Neural crest cell (in vitro differentiated cells): ENCODE measurements around the gene PNCK. TPM values are rescaled to one million over a fixed set of nuclear protein-coding genes. Genes with fewer than 3 reads are reported as not detected.

Experiments used
- DNase-seq: peaks from one replicate; pipeline ENCODE4 v3.0.0; 2021; ENCODE audit warnings: low read depth, mixed read lengths, low spot score
- H3K27ac Mint-ChIP-seq: one replicate; pipeline ENCODE4 v1.8.0; 2021; ENCODE audit warnings: mild to moderate bottlenecking, mixed read lengths; ENCODE audit not compliant: unreplicated experiment
- H3K27me3 Mint-ChIP-seq: 2 replicates; pipeline ENCODE4 v1.8.0; 2021; ENCODE audit warnings: low read depth, mild to moderate bottlenecking, mixed read lengths
- H3K36me3 Mint-ChIP-seq: 2 replicates; pipeline ENCODE4 v1.8.0; 2021; ENCODE audit warnings: low read depth, mild to moderate bottlenecking, mixed read lengths
- H3K4me1 Mint-ChIP-seq: 2 replicates; pipeline ENCODE4 v1.8.0; 2021; ENCODE audit warnings: mixed read lengths
- H3K4me3 Mint-ChIP-seq: one replicate; pipeline ENCODE4 v1.8.0; 2021; ENCODE audit warnings: mild to moderate bottlenecking, mixed read lengths
- H3K9me3 Mint-ChIP-seq: 2 replicates; pipeline ENCODE4 v1.8.0; 2021; ENCODE audit warnings: mixed read lengths
- CTCF ChIP-seq: fragments of 200-600 bp; sonication (generic); conservative IDR thresholded peaks from 2 replicates; pipeline ENCODE4 v1.5.0; 2021; ENCODE audit warnings: antibody characterized with exemption, mild to moderate bottlenecking
- long read RNA-seq: library from polyadenylated mRNA; unstranded; transcript quantifications from one replicate; pipeline ENCODE4 v2.0.0, GENCODE V29; 2020
- total RNA-seq: library from RNA; stranded (reverse); gene quantifications from 2 replicates; pipeline ENCODE4 v1.2.1, GENCODE V29; 2021

The PNCK gene
- 9.4 and 10.2 TPM in 2 replicates for total RNA-seq
- long read RNA-seq: 0 reads

DNA sequence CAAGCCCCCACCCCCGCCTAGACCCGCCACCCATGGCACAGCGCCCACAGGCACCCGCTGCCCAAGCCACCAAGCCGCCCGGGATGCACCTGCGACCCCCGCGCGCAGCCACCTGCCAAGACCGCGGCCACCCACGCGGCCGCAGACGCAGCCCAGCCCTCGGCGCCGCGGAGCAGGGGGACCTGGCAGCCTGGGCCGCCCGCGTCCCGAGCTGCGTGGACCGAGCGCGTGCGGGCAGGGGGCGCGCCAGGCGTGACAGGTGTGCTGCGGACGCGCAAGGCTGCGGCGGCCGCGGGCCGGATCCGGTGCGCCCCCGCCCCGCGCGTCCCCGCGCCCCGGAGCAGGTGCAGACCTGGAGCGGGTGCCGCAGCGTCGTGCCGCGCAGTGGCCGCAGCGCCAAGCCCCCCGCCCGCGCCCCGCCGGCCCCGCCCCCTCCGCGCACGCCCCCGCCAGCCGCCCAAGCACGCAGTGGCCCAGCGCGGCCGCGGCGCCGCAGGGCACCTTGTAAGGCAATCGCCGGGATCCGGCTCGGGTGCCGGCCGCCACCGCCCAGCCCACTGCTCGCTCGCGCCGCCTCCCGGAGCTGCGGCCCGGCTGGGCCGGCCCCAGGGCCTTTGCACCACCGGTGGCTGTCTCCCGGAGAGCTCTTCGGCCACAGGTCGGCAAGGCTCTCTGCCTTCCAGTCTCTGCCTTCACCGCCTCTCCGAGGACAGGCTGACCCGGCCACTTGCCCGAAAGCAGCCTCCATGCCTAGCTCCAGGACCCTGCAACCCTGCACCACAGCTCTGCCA is at the start of gene PNCK:
TSS of gene PNCK (minus strand) at position 386 of the 791 bp plus-strand sequence. CDS start 737 bp downstream, outside the sequence.
- H3K4me3 Mint-ChIP-seq: peak within 1 kb of the TSS; percentile 45
- H3K27me3 Mint-ChIP-seq: peaks cover 28% of the 10 kb centered on the region
- H3K9me3 Mint-ChIP-seq: no peaks in the 10 kb centered on the region
- no peak for TF ChIP-seq CTCF
- H3K27ac Mint-ChIP-seq: peak within 1 kb of the TSS; percentile 96
- no peaks in the 10 kb centered on the region for H3K36me3 Mint-ChIP-seq
- peaks cover 7% of the 10 kb centered on the region for H3K4me1 Mint-ChIP-seq
- no peak for DNase-seq

- Mint-ChIP-seq H3K4me3 (peak overlapping the region; percentile 86), H3K36me3 (peaks cover 5% of the 10 kb centered on the region), H3K9me3 (no peaks in the 10 kb centered on the region), H3K27ac (no peak overlapping the region), H3K4me1 (peaks cover 24% of the 10 kb centered on the region), H3K27me3 (no peaks in the 10 kb centered on the region)
- DNase-seq: no peak
- no peak for TF ChIP-seq CTCF
These were observed 49.2 kb upstream of the PNCK start for GRCh38 chrX:153722704-153723350.

DNA sequence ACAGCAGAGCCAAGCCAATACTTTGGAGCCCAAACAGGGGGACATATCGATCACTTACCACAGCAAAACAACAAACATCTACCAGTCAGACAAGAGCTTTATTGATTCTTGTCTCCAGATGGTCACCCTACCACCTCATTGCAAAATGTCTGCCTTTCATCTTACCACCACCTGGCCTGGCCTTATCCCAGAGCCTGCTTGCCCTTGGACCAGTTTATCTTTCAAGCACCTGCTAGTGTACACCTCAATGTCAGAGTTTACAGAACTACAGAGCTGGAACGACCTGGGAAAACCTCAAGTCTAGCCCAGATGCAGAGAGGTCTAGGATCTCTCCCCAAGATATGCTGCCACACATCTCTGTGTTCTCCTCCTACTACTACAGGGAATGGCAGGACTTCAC is 46.1 kb upstream of the PNCK start:
- Mint-ChIP-seq H3K9me3 (no peaks in the 10 kb centered on the region), H3K27me3 (no peaks in the 10 kb centered on the region), H3K36me3 (peaks cover 11% of the 10 kb centered on the region), H3K4me1 (peaks cover 13% of the 10 kb centered on the region), H3K4me3 (no peak overlapping the region), H3K27ac (no peak overlapping the region)
- no peak for TF ChIP-seq CTCF
- DNase-seq: no peak

DNA sequence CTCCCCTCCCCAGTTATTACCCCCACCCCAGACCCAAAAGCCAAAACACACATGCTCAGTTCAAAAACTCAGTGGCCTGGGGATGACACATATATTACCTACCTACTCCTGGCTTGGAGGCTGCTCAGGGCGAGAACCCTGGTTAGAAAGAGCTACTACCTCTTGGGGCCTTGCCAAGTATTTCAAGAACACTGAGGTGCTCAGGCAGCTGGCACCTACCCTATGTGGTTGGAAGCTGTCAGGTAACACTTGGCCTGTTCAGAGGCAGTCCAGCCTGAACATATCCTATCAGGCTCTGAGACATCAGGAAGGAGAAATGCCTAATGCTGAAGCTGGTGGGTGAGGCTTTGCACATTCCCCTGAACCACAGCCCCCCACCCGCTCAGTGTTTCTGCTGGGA is 45.6 kb upstream of the PNCK start:
- no peaks in the 10 kb centered on the region for H3K27me3 Mint-ChIP-seq

DNA sequence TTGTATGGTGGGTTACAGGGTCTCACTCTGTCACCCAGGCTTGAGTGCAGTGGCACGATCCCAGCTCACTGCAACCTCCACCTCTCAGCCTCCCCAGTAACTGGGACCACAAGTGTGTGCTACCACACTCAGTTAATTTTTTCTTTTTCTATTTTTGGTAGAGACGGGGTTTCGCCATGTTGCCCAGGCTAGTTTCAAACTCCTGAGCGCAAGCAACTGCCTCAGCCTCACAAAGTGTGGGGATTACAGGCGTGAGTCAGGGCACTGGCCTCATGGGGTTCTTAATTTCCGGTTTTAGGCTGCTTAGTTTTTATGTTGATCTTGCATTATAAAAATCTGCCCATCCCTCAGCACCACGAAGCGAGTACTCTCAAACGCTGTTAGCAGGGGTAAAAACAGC is 43.8 kb upstream of the PNCK start:
- Mint-ChIP-seq H3K27me3 (no peaks in the 10 kb centered on the region), H3K27ac (no peak overlapping the region), H3K4me3 (no peak overlapping the region), H3K4me1 (peaks cover 3% of the 10 kb centered on the region), H3K36me3 (peaks cover 19% of the 10 kb centered on the region), H3K9me3 (no peaks in the 10 kb centered on the region)
- no peak for TF ChIP-seq CTCF
- no peak for DNase-seq

More for the DNA sequence above, 45.6 kb upstream of the PNCK start:
- DNase-seq: no peak
- Mint-ChIP-seq H3K4me1 (peaks cover 13% of the 10 kb centered on the region), H3K27ac (no peak overlapping the region), H3K36me3 (peaks cover 12% of the 10 kb centered on the region), H3K9me3 (no peaks in the 10 kb centered on the region), H3K4me3 (no peak overlapping the region)
- no peak for TF ChIP-seq CTCF
